Esophagus muscularis mucosa (tissue), 3 donors: ENCODE measurements around the gene KANSL1.

Experiments used
- POLR2A ChIP-seq: fragments of 450-650 bp; IDR thresholded peaks from one replicate; pipeline ENCODE4 v1.6.1; 2017; ENCODE audit warnings: antibody characterized with exemption, moderate library complexity, mild to moderate bottlenecking, low read depth
- POLR2AphosphoS5 ChIP-seq, 2 donors: sonication (generic); formaldehyde crosslinking; IDR thresholded peaks; one replicate each; pipeline ENCODE4 v1.6.1; 2017; ENCODE audit warnings: antibody characterized with exemption in 2 of 2
- TF ChIP-seq, protein P1 (sequence below), 3 experiments: fragments of 200-600 bp in 2 of 3; fragments of 450-650 bp in 1 of 3; sonication (generic) in 2 of 3; IDR thresholded peaks; one replicate each; pipeline ENCODE4 v1.5.1; 2017 to 2019; ENCODE audit warnings: antibody characterized with exemption in 3 of 3, mild to moderate bottlenecking in 2 of 3, moderate library complexity in 1 of 3

DNA sequence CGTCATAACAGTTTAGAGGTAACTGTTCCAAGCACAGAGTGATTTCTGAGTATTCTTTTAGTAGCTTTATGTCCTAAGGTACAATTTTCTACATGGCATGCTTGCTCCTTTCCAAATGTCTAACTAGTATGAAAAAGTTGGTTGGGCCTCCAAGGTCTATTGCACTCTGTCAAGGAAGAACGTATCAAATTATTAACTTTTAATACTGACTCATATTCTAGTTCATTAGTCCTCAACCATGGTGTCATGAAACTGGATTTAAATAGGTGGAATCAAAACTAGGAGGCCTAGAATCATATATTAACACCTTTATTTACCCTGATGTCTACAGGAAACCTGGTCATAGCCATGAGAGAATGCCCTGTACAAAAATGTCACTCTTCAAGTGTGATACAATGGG lies 132.8 kb downstream of the KANSL1 start:
- TF ChIP-seq, protein P1, sequence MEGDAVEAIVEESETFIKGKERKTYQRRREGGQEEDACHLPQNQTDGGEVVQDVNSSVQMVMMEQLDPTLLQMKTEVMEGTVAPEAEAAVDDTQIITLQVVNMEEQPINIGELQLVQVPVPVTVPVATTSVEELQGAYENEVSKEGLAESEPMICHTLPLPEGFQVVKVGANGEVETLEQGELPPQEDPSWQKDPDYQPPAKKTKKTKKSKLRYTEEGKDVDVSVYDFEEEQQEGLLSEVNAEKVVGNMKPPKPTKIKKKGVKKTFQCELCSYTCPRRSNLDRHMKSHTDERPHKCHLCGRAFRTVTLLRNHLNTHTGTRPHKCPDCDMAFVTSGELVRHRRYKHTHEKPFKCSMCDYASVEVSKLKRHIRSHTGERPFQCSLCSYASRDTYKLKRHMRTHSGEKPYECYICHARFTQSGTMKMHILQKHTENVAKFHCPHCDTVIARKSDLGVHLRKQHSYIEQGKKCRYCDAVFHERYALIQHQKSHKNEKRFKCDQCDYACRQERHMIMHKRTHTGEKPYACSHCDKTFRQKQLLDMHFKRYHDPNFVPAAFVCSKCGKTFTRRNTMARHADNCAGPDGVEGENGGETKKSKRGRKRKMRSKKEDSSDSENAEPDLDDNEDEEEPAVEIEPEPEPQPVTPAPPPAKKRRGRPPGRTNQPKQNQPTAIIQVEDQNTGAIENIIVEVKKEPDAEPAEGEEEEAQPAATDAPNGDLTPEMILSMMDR (IDR thresholded peaks at IDR 0.05), result no peak
- TF ChIP-seq POLR2A, result no peak
- no peak for TF ChIP-seq POLR2AphosphoS5 (IDR thresholded peaks at IDR 0.05)
